ENCODE results near the gene PHLDA3. TPM values are rescaled to one million over a fixed set of nuclear protein-coding genes. Genes with fewer than 3 reads are reported as not detected.
A peak's percentile ranks its signal among the peaks of the same experiment; 100 is the strongest.

The PHLDA3 gene
- total and polyA plus RNA-seq, 8 donors, result 11.1 to 82.7 (median 18.1) TPM

GRCh38 chr1:201455098-201455497 is 13.9 kb downstream of the PHLDA3 start:
- ATAC-seq (peak; percentile 61), DNase-seq (peak in 1 of 4 donors; percentile 74)
- no peaks in the 10 kb centered on the region for H3K27me3 ChIP-seq
- intact Hi-C loops (cut with DNase I), result no loop called here
- H3K36me3 ChIP-seq, result no peaks in the 10 kb centered on the region
- no peak overlapping the region for H3K4me3 ChIP-seq
- no peak for TF ChIP-seq CTCF (IDR thresholded peaks at IDR 0.05)
- peak overlapping the region; percentile 72 to 86 for H3K27ac ChIP-seq
- no peaks in the 10 kb centered on the region for H3K9me3 ChIP-seq
- peaks cover 27 to 42% of the 10 kb centered on the region in 2 donors for H3K4me1 ChIP-seq

GRCh38 chr1:201454608-201455007 is 14.4 kb downstream of the PHLDA3 start:
- Histone ChIP-seq H3K36me3 (no peaks in the 10 kb centered on the region), H3K4me1 (peaks cover 27 to 45% of the 10 kb centered on the region in 2 donors), H3K27ac (no peak overlapping the region), H3K4me3 (no peak overlapping the region), H3K9me3 (no peaks in the 10 kb centered on the region), H3K27me3 (no peaks in the 10 kb centered on the region)
- ATAC-seq (no peak), DNase-seq (no peak)
- TF ChIP-seq CTCF (IDR thresholded peaks at IDR 0.05), result no peak
- intact Hi-C loops (cut with DNase I), result no loop called here

- Histone ChIP-seq H3K36me3 (no peaks in the 10 kb centered on the region), H3K27me3 (no peaks in the 10 kb centered on the region), H3K9me3 (no peaks in the 10 kb centered on the region), H3K4me1 (peaks cover 33 to 59% of the 10 kb centered on the region in 2 donors), H3K4me3 (no peak overlapping the region), H3K27ac (no peak overlapping the region)
- ATAC-seq (no peak), DNase-seq (no peak)
- intact Hi-C loops (cut with DNase I), result no loop called here
- no peak for TF ChIP-seq CTCF (IDR thresholded peaks at IDR 0.05)
Observed at GRCh38 chr1:201452866-201453265, 16.1 kb downstream of the PHLDA3 start.

GRCh38 chr1:201450721-201451291 is 18.2 kb downstream of the PHLDA3 start:
- DNase-seq (peak; percentile 68 to 85 (median 78)), ATAC-seq (peak; percentile 44)
- peak overlapping the region; percentile 59 to 67 for H3K27ac ChIP-seq
- H3K4me1 ChIP-seq, result peaks cover 24 to 45% of the 10 kb centered on the region in 2 donors
- no peak overlapping the region for H3K4me3 ChIP-seq
- intact Hi-C loops (cut with DNase I), result no loop called here
- H3K27me3 ChIP-seq, result no peaks in the 10 kb centered on the region
- no peaks in the 10 kb centered on the region for H3K9me3 ChIP-seq
- TF ChIP-seq CTCF (IDR thresholded peaks at IDR 0.05), result no peak
- H3K36me3 ChIP-seq, result no peaks in the 10 kb centered on the region

GRCh38 chr1:201448990-201449389 is 20.0 kb downstream of the PHLDA3 start:
- peak overlapping the region; percentile 33 to 59 for H3K27ac ChIP-seq
- H3K4me1 ChIP-seq, result peaks cover 20 to 35% of the 10 kb centered on the region in 2 donors
- TF ChIP-seq CTCF (IDR thresholded peaks at IDR 0.05), result no peak
- no peaks in the 10 kb centered on the region for H3K36me3 ChIP-seq
- H3K4me3 ChIP-seq, result no peak overlapping the region
- no peaks in the 10 kb centered on the region for H3K27me3 ChIP-seq
- no peaks in the 10 kb centered on the region for H3K9me3 ChIP-seq
- intact Hi-C loops (cut with DNase I), result loop anchor here in 1 of 2 donors (5.0 to 10.0 kb wide), 2 partner anchors 33 to 66 kb away; no protein-coding TSS in a partner anchor
- no peak for DNase-seq
- ATAC-seq, result no peak

All from left lung (tissue), 10 donors.